Trophoblast cell (in vitro differentiated cells and primary cell): Measurements from ENCODE around the gene VTI1A.

Source experiments
- DNase-seq, 2 donors: peaks; one replicate each; pipeline ENCODE4 v3.0.0-alpha.2; 2016
- H2AFZ ChIP-seq: 2 replicates; pipeline ENCODE4 v1.6.1; 2013; ENCODE audit warnings: low read length, moderate library complexity, mild to moderate bottlenecking; ENCODE audit not compliant: insufficient read depth, poor library complexity
- H2AK5ac ChIP-seq: 2 replicates; pipeline ENCODE4 v1.6.1; 2013; ENCODE audit warnings: mild to moderate bottlenecking, low read length
- H2BK120ac ChIP-seq: 2 replicates; pipeline ENCODE4 v1.6.1; 2013; ENCODE audit warnings: low read length, mild to moderate bottlenecking, moderate library complexity; ENCODE audit not compliant: insufficient read depth, poor library complexity
- H2BK12ac ChIP-seq: 2 replicates; pipeline ENCODE4 v1.6.1; 2013; ENCODE audit warnings: mild to moderate bottlenecking, low read length, moderate library complexity
- H2BK5ac ChIP-seq: 2 replicates; pipeline ENCODE4 v1.6.1; 2013; ENCODE audit warnings: low read length, low read depth, moderate library complexity, mild to moderate bottlenecking; ENCODE audit not compliant: poor library complexity
- H3K14ac ChIP-seq: 2 replicates; pipeline ENCODE4 v1.6.1; 2013; ENCODE audit warnings: mild to moderate bottlenecking, low read length
- H3K18ac ChIP-seq: 2 replicates; pipeline ENCODE4 v1.6.1; 2013; ENCODE audit warnings: mild to moderate bottlenecking, low read length
- H3K23ac ChIP-seq: 2 replicates; pipeline ENCODE4 v1.6.1; 2013; ENCODE audit warnings: low read length
- H3K27ac ChIP-seq: 2 replicates; pipeline ENCODE4 v1.5.1; 2013; ENCODE audit warnings: low read depth, mild to moderate bottlenecking, inconsistent platforms, low read length, moderate library complexity
- H3K27me3 ChIP-seq: 2 replicates; pipeline ENCODE4 v1.6.1; 2013; ENCODE audit warnings: inconsistent platforms, mild to moderate bottlenecking, low read length, moderate library complexity; ENCODE audit not compliant: insufficient read depth
- H3K36me3 ChIP-seq, 2 experiments: 1 replicate in 1 of 2; 2 replicates in 1 of 2; pipeline ENCODE4 v1.6.1; 2013; ENCODE audit warnings: low read length in 2 of 2, mild to moderate bottlenecking in 2 of 2, moderate library complexity in 1 of 2; ENCODE audit not compliant: insufficient read depth in 2 of 2, control insufficient read depth in 1 of 2
- H3K4ac ChIP-seq: 2 replicates; pipeline ENCODE4 v1.6.1; 2013; ENCODE audit warnings: low read depth, mild to moderate bottlenecking, low read length, moderate library complexity
- H3K4me1 ChIP-seq, 2 experiments: 1 replicate in 1 of 2; 2 replicates in 1 of 2; pipeline ENCODE4 v1.6.1; 2013; ENCODE audit warnings: low read length in 2 of 2, mild to moderate bottlenecking in 2 of 2, moderate library complexity in 1 of 2; ENCODE audit not compliant: insufficient read depth in 2 of 2, control insufficient read depth in 1 of 2
- H3K4me2 ChIP-seq: 2 replicates; pipeline ENCODE4 v1.6.1; 2013; ENCODE audit warnings: inconsistent platforms, mild to moderate bottlenecking, low read length, moderate library complexity
- H3K4me3 ChIP-seq: 2 replicates; pipeline ENCODE4 v1.5.1; 2013; ENCODE audit warnings: mild to moderate bottlenecking, low read depth, low read length, inconsistent platforms
- H3K79me1 ChIP-seq: one replicate; pipeline ENCODE4 v1.6.1; 2013; ENCODE audit warnings: low read length
- H3K79me2 ChIP-seq: 2 replicates; pipeline ENCODE4 v1.6.1; 2013; ENCODE audit warnings: low read length, mild to moderate bottlenecking; ENCODE audit not compliant: control insufficient read depth, insufficient read depth, poor library complexity
- H3K9ac ChIP-seq: 2 replicates; pipeline ENCODE4 v1.6.1; 2013; ENCODE audit warnings: mild to moderate bottlenecking, low read length
- H3K9me3 ChIP-seq: 2 replicates; pipeline ENCODE4 v1.6.1; 2013; ENCODE audit warnings: low read depth, mild to moderate bottlenecking, control low read depth, inconsistent platforms, low read length; ENCODE audit not compliant: insufficient read depth
- H4K12ac ChIP-seq: 2 replicates; pipeline ENCODE4 v1.6.1; 2013; ENCODE audit warnings: low read depth, mild to moderate bottlenecking, low read length, moderate library complexity
- H4K8ac ChIP-seq: 2 replicates; pipeline ENCODE4 v1.6.1; 2013; ENCODE audit warnings: low read depth, mild to moderate bottlenecking, low read length, moderate library complexity
- H4K91ac ChIP-seq: one replicate; pipeline ENCODE4 v1.6.1; 2013; ENCODE audit warnings: low read depth, mild to moderate bottlenecking, low read length, moderate library complexity
- WGBS: extraction: QIAGEN DNeasy Blood & Tissue Kit; methylation state at CpG from one replicate; pipeline ENCODE4 v1.1.7; 2013; ENCODE audit warnings: missing lambda C conversion rate; ENCODE audit not compliant: insufficient read length, insufficient coverage; ENCODE audit errors: extremely low coverage; 5-methylcytosine and 5-hydroxymethylcytosine counted together

Gene VTI1A

DNA sequence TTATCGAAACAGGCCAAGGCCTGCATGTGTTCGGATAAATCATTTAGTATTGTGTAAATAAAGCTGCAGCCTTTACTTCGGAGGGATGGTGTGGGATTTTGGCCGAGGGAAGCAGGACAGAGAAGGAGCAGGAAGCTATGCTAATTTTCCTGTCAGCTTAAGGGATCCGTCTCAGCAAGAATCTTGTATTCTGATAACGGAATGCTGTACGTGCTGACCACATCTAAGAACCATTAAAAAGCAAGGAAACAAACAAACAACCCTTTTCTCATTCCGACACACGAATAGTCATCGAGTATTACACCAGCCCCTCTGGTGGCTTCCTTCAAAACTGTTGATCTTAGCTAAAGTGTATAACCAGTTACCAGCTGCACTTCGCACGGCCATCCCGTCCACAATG is 369.9 kb downstream of the VTI1A start:
- Histone ChIP-seq H3K79me1 (peaks cover 22% of the 10 kb centered on the region), H2BK120ac (no peak overlapping the region), H4K8ac (no peak overlapping the region), H2AFZ (no peak overlapping the region), H3K36me3 (no peaks in the 10 kb centered on the region), H2BK12ac (no peak overlapping the region), H3K4me1 (peaks cover 23 to 32% of the 10 kb centered on the region in 2 experiments), H3K27me3 (no peaks in the 10 kb centered on the region), H4K91ac (no peak overlapping the region), H3K4ac (no peak overlapping the region), H3K27ac (no peak overlapping the region), H3K79me2 (peaks cover 1% of the 10 kb centered on the region), H3K9me3 (peaks cover 3% of the 10 kb centered on the region), H3K14ac (no peak overlapping the region), H3K4me3 (no peak overlapping the region), H3K23ac (no peak overlapping the region), H3K9ac (no peak overlapping the region), H2AK5ac (peak overlapping the region; percentile 33), H3K4me2 (no peak overlapping the region), H4K12ac (no peak overlapping the region), H2BK5ac (no peak overlapping the region), H3K18ac (no peak overlapping the region)
- WGBS: no CpG with 5 or more reads among the region's 13 CpGs
- DNase-seq: peak in 1 of 2 donors; percentile 37

DNA sequence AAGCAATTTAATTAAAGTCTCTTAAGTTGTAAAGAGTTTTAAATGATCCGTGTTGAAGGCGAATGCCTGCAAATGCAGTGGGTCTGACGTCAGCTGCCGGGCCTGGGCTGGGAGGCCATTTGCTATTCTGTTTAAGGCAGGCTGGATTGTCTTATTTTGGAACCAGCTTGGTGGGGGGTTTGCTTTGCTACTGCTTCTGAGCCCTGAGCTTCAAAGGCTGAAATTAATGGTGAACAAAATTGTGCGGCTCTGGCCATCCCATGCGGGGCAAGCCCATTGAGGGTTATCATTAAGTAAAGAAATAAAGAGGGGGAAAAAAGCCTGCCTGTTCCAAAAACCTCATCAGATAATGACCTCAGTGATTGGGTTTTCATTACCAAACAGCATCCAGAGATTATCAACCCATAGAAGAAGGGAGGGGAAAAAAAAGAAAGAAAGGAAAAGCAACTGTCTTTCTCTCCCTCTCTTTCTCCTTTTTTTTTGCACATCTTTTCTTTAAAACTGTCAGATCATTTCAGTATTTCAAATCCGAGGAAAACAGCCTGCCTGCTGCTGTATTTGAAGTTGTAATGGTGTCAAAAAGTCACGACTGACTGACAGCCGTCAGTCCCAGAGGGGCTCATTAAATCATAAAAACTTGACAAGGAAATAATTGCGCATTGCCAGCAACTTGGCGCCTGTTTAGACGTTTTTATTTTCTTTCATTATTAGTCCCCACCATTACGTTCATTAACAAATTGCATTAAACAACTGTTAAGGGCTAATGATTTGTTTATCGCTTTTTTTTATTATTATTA is 371.2 kb downstream of the VTI1A start:
- H3K14ac ChIP-seq: no peak overlapping the region
- H3K4me1 ChIP-seq: peaks cover 19 to 27% of the 10 kb centered on the region in 2 experiments
- peaks cover 1% of the 10 kb centered on the region for H3K79me2 ChIP-seq
- H3K36me3 ChIP-seq: no peaks in the 10 kb centered on the region
- H4K91ac ChIP-seq: no peak overlapping the region
- no peak for DNase-seq
- no peak overlapping the region for H3K27ac ChIP-seq
- H2AK5ac ChIP-seq: no peak overlapping the region
- H3K27me3 ChIP-seq: no peaks in the 10 kb centered on the region
- no peak overlapping the region for H3K18ac ChIP-seq
- no CpG with 5 or more reads among the region's 14 CpGs for WGBS
- peaks cover 3% of the 10 kb centered on the region for H3K9me3 ChIP-seq
- H4K8ac ChIP-seq: no peak overlapping the region
- no peak overlapping the region for H4K12ac ChIP-seq
- no peak overlapping the region for H2BK120ac ChIP-seq
- no peak overlapping the region for H3K9ac ChIP-seq
- H3K4me2 ChIP-seq: no peak overlapping the region
- H3K23ac ChIP-seq: no peak overlapping the region
- no peak overlapping the region for H3K4me3 ChIP-seq
- peaks cover 17% of the 10 kb centered on the region for H3K79me1 ChIP-seq
- no peak overlapping the region for H2BK5ac ChIP-seq
- no peak overlapping the region for H2BK12ac ChIP-seq
- no peak overlapping the region for H3K4ac ChIP-seq
- no peak overlapping the region for H2AFZ ChIP-seq

DNA sequence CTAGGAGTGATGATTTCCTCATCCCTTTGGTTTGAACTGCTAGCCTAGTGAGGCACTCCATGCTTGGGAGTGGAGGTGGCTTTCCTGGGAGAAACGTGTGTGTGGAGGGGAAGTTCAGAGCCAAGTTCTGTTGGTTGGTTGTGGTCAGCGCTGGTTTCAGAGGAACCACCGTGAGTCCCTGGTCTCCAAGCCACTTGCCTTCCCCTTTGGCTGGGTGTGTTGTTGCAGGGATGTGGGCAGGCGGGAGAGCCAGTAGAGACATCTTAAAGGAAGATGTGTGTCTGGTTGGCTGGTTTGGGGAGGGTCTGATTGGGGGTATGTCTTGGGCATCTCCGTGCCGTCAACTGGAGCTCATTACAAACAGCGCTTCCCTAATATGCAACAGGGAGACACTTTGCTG is 372.2 kb downstream of the VTI1A start:
- H3K27ac ChIP-seq: no peak overlapping the region
- no CpG with 5 or more reads among the region's 7 CpGs for WGBS
- DNase-seq: no peak

DNA sequence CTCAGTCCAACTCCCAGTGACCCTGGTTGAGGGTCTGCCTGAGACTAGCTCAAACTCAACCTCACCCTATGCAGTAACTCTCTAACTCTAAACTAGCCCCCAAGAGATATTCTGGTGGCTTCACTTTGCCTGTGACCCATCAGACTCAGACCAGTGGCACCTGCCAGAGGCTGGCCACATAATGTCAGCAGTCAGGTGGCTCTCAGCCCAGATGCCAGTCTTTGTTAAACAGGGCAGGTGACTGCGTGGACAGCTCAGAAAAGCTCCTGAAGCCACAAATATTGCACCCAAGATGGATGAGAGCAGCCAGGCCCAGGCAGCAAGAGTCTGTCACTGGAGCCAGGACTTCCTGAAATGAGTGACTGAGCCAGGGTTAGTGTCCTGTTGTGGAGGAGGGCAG is 373.3 kb downstream of the VTI1A start:
- H3K9ac ChIP-seq: no peak overlapping the region
- no peak overlapping the region for H2BK12ac ChIP-seq
- H3K36me3 ChIP-seq: no peaks in the 10 kb centered on the region
- peaks cover 7 to 17% of the 10 kb centered on the region in 2 experiments for H3K4me1 ChIP-seq
- H3K27me3 ChIP-seq: no peaks in the 10 kb centered on the region
- no peak overlapping the region for H3K23ac ChIP-seq
- no peak overlapping the region for H3K4me3 ChIP-seq
- peak overlapping the region; percentile 11 for H2AK5ac ChIP-seq
- H3K4me2 ChIP-seq: no peak overlapping the region
- H2BK5ac ChIP-seq: no peak overlapping the region
- H4K91ac ChIP-seq: no peak overlapping the region
- no peak overlapping the region for H2AFZ ChIP-seq
- no peak overlapping the region for H4K8ac ChIP-seq
- no peak overlapping the region for H3K18ac ChIP-seq
- H4K12ac ChIP-seq: no peak overlapping the region
- H3K27ac ChIP-seq: no peak overlapping the region
- no peaks in the 10 kb centered on the region for H3K79me2 ChIP-seq
- no peak overlapping the region for H3K14ac ChIP-seq
- H2BK120ac ChIP-seq: no peak overlapping the region
- H3K4ac ChIP-seq: no peak overlapping the region
- peaks cover 3% of the 10 kb centered on the region for H3K9me3 ChIP-seq
- DNase-seq: no peak
- WGBS: no CpG with 5 or more reads among the region's 1 CpG
- H3K79me1 ChIP-seq: peaks cover 7% of the 10 kb centered on the region

More for the DNA sequence above, 372.2 kb downstream of the VTI1A start:
- Histone ChIP-seq H4K91ac (no peak overlapping the region), H3K4me1 (peaks cover 16 to 25% of the 10 kb centered on the region in 2 experiments), H3K36me3 (no peaks in the 10 kb centered on the region), H3K79me2 (peaks cover 1% of the 10 kb centered on the region), H3K18ac (no peak overlapping the region), H3K4me2 (no peak overlapping the region), H3K9me3 (peaks cover 3% of the 10 kb centered on the region), H4K12ac (no peak overlapping the region), H2BK12ac (no peak overlapping the region), H2AK5ac (no peak overlapping the region), H3K4me3 (no peak overlapping the region), H3K79me1 (peaks cover 14% of the 10 kb centered on the region), H3K23ac (no peak overlapping the region), H3K9ac (no peak overlapping the region), H3K4ac (no peak overlapping the region), H2AFZ (no peak overlapping the region), H3K14ac (no peak overlapping the region), H2BK5ac (no peak overlapping the region), H2BK120ac (no peak overlapping the region), H4K8ac (no peak overlapping the region), H3K27me3 (no peaks in the 10 kb centered on the region)
